Choroid plexus epithelial cell (primary cell): ENCODE results near the gene LRRC47.

Source experiments
- DNase-seq: peaks from one replicate; pipeline ENCODE4 v3.0.0-alpha.2; 2010; ENCODE audit warnings: low read depth
- H3K4me3 ChIP-seq: 2 replicates; pipeline ENCODE4 v1.5.1; 2011; ENCODE audit warnings: low read depth, mild to moderate bottlenecking, control low read depth, low read length, moderate library complexity
- CTCF ChIP-seq: conservative IDR thresholded peaks from 2 replicates; pipeline ENCODE4 v1.5.1; 2011; ENCODE audit warnings: low read depth, mild to moderate bottlenecking, control low read depth, inconsistent platforms, low read length, moderate library complexity

Gene LRRC47

DNA sequence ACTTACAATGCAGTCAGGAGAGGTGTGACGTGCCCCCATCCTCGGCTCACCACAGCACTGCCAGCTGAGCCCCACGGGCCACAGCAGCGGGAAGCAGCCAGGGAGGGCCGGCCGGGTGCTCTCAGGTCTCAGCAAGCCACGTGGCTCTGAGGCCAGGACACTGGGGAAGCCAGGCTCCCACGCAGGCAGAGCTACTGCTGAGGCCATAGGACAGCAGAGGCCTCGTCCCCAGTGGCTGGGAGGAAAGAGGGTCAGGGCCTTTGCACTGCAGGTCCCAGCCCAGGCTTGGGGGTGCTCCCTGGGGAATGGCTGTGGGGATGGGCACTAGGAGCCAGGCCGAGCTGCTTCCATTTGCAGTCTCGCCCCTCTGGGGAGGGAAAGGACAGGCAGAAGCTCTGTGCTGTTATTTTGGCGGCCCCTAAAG is 5.8 kb downstream of the LRRC47 start:
- DNase-seq, result no peak
- TF ChIP-seq CTCF, result no peak
- H3K4me3 ChIP-seq, result no peak overlapping the region

- H3K4me3 ChIP-seq, result no peak overlapping the region
- no peak for TF ChIP-seq CTCF
- DNase-seq, result no peak
These were observed 6.6 kb downstream of the LRRC47 start for GRCh38 chr1:3789421-3790300.

- DNase-seq, result no peak
- H3K4me3 ChIP-seq, result no peak overlapping the region
- no peak for TF ChIP-seq CTCF
These were observed 7.4 kb downstream of the LRRC47 start for GRCh38 chr1:3788756-3789420.

DNA sequence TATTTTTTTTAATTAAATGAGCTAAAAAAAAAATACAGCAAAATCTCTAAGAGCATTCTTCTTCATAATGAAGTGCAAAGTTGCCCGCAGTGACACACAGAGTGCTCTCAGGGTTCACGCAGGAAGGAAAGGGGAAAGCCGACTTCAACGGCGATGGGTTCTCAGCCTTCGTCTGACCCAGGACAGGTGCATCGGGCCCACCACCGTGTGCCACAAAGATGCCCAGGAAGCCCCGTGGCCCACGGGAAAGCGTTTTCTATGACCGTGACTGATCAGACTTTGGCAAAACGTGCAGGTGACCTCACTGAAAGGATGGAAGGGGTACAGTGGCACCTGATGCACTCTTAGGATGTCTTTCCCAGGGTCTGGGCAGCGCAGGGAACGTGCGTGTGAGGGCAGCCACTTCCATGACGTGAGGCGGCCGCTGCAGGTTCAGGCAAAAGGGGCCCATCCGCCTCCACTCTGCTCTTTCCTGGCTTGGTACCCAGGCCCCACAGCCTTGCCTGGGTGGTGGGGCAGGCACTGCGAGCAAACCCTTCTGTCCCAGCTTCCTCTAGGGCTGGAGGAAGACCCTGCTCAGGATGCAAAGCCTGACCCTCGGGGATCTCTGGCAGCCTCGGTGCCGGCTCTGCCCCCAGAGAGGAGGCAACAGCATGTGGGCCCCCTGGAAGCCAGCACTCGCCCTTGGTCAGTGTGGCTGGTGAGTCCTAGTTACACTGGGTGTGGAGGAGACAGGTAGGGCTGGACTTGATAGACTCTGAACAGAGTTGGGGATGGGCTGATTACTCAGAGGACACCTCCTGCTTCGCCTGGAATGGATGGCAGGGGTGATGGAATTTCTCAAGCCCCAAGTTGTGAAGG is 8.3 kb downstream of the LRRC47 start:
- TF ChIP-seq CTCF, result no peak
- no peak for DNase-seq
- H3K4me3 ChIP-seq, result no peak overlapping the region

DNA sequence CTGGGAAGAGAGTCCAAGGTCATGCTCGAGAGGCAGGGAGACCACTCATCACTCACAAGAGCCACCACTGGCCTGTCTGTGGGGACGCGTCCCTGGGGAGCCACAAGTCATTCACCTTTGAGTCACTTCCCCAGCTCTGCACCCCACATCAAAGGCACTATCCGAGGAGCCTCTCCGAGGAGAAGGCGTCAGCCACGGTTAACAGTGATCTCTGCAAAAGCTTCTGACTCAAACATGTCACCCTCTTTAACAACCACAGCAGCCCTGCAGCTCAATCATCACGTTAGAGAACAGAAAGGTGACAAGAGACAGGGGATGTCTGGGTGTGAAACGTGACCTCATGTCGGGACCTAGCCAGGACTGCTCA is 9.0 kb downstream of the LRRC47 start:
- no peak overlapping the region for H3K4me3 ChIP-seq
- TF ChIP-seq CTCF, result no peak
- DNase-seq, result no peak

- DNase-seq, result no peak
- TF ChIP-seq CTCF, result no peak
- H3K4me3 ChIP-seq, result no peak overlapping the region
These were observed 9.6 kb downstream of the LRRC47 start for GRCh38 chr1:3786468-3787348.
